HEK293 (cell line): ENCODE measurements around the gene RIPK1.

Experiments used
- AEBP2 ChIP-seq: fragments of 450-650 bp; formaldehyde crosslinking; IDR thresholded peaks from 2 replicates; pipeline ENCODE4 v1.5.1; 2016; ENCODE audit warnings: missing biosample characterization, missing genetic modification characterization, borderline replicate concordance
- BCL6B ChIP-seq: fragments of 450-650 bp; formaldehyde crosslinking; IDR thresholded peaks from 2 replicates; pipeline ENCODE4 v1.5.1; 2017; ENCODE audit warnings: missing biosample characterization, missing genetic modification characterization
- KLF1 ChIP-seq: fragments of 450-650 bp; formaldehyde crosslinking; IDR thresholded peaks from 2 replicates; pipeline ENCODE4 v1.5.1; 2016; ENCODE audit warnings: missing biosample characterization, missing genetic modification characterization
- KLF17 ChIP-seq: fragments of 450-650 bp; formaldehyde crosslinking; IDR thresholded peaks from 2 replicates; pipeline ENCODE4 v1.5.1; 2016; ENCODE audit warnings: missing biosample characterization, missing genetic modification characterization
- PATZ1 ChIP-seq: fragments of 450-650 bp; formaldehyde crosslinking; IDR thresholded peaks from 2 replicates; pipeline ENCODE4 v1.5.1; 2016; ENCODE audit warnings: missing biosample characterization, missing genetic modification characterization
- RBAK ChIP-seq: fragments of 450-650 bp; formaldehyde crosslinking; IDR thresholded peaks from 2 replicates; pipeline ENCODE4 v1.5.1; 2016; ENCODE audit warnings: missing biosample characterization, missing genetic modification characterization
- SETDB1 ChIP-seq: IDR thresholded peaks from one replicate; pipeline ENCODE4 v1.6.1; 2017; ENCODE audit warnings: mild to moderate bottlenecking, low read length, moderate library complexity, mixed read lengths; ENCODE audit not compliant: insufficient read length
- ZBTB1 ChIP-seq: fragments of 450-650 bp; formaldehyde crosslinking; IDR thresholded peaks from 2 replicates; pipeline ENCODE4 v1.5.1; 2016; ENCODE audit warnings: missing biosample characterization, missing genetic modification characterization
- ZBTB48 ChIP-seq: fragments of 450-650 bp; formaldehyde crosslinking; IDR thresholded peaks from 2 replicates; pipeline ENCODE4 v1.5.1; 2016; ENCODE audit warnings: missing biosample characterization, missing genetic modification characterization
- ZBTB7A ChIP-seq: fragments of 450-650 bp; formaldehyde crosslinking; IDR thresholded peaks from 2 replicates; pipeline ENCODE4 v1.5.1; 2016; ENCODE audit warnings: low read depth, missing biosample characterization, missing genetic modification characterization
- ZNF16 ChIP-seq: fragments of 450-650 bp; formaldehyde crosslinking; IDR thresholded peaks from 2 replicates; pipeline ENCODE4 v1.5.1; 2016; ENCODE audit warnings: low read depth, missing biosample characterization, missing genetic modification characterization
- ZNF24 ChIP-seq: fragments of 450-650 bp; formaldehyde crosslinking; IDR thresholded peaks from 2 replicates; pipeline ENCODE4 v1.5.1; 2016; ENCODE audit warnings: missing biosample characterization, missing genetic modification characterization
- ZNF248 ChIP-seq: fragments of 450-650 bp; formaldehyde crosslinking; IDR thresholded peaks from 2 replicates; pipeline ENCODE4 v1.5.1; 2017; ENCODE audit warnings: missing biosample characterization, missing genetic modification characterization
- ZNF341 ChIP-seq: fragments of 450-650 bp; formaldehyde crosslinking; IDR thresholded peaks from 2 replicates; pipeline ENCODE4; 2016; ENCODE audit warnings: low read depth, missing biosample characterization, missing genetic modification characterization
- ZNF37A ChIP-seq: fragments of 450-650 bp; IDR thresholded peaks from 2 replicates; pipeline ENCODE4 v1.5.1; 2018; ENCODE audit warnings: missing biosample characterization, missing genetic modification characterization
- ZNF394 ChIP-seq: fragments of 450-650 bp; formaldehyde crosslinking; IDR thresholded peaks from 2 replicates; pipeline ENCODE4 v1.5.1; 2016; ENCODE audit warnings: missing biosample characterization, missing genetic modification characterization, mild to moderate bottlenecking, moderate library complexity, borderline replicate concordance
- ZNF398 ChIP-seq: fragments of 450-650 bp; formaldehyde crosslinking; IDR thresholded peaks from 2 replicates; pipeline ENCODE4 v1.5.1; 2017; ENCODE audit warnings: missing biosample characterization, missing genetic modification characterization
- ZNF423 ChIP-seq: fragments of 450-650 bp; formaldehyde crosslinking; IDR thresholded peaks from 2 replicates; pipeline ENCODE4 v1.5.1; 2016; ENCODE audit warnings: missing biosample characterization, missing genetic modification characterization
- ZNF449 ChIP-seq: fragments of 450-650 bp; formaldehyde crosslinking; IDR thresholded peaks from 2 replicates; pipeline ENCODE4 v1.5.1; 2017; ENCODE audit warnings: missing biosample characterization, mild to moderate bottlenecking, missing genetic modification characterization, moderate library complexity
- ZNF530 ChIP-seq: fragments of 450-650 bp; formaldehyde crosslinking; IDR thresholded peaks from 2 replicates; pipeline ENCODE4 v1.5.1; 2016; ENCODE audit warnings: low read depth, missing biosample characterization, missing genetic modification characterization
- ZNF548 ChIP-seq: fragments of 450-650 bp; formaldehyde crosslinking; IDR thresholded peaks from 2 replicates; pipeline ENCODE4 v1.5.1; 2016; ENCODE audit warnings: missing biosample characterization, missing genetic modification characterization
- ZNF558 ChIP-seq: fragments of 450-650 bp; formaldehyde crosslinking; IDR thresholded peaks from 2 replicates; pipeline ENCODE4 v1.5.1; 2016; ENCODE audit warnings: missing biosample characterization, missing genetic modification characterization
- ZNF561 ChIP-seq: fragments of 450-650 bp; IDR thresholded peaks from 2 replicates; pipeline ENCODE4 v1.5.1; 2018; ENCODE audit warnings: missing biosample characterization, missing genetic modification characterization, borderline replicate concordance
- ZNF585B ChIP-seq: fragments of 450-650 bp; formaldehyde crosslinking; IDR thresholded peaks from 2 replicates; pipeline ENCODE4 v1.5.1; 2016; ENCODE audit warnings: missing biosample characterization, missing genetic modification characterization
- ZNF629 ChIP-seq: fragments of 450-650 bp; formaldehyde crosslinking; IDR thresholded peaks from 2 replicates; pipeline ENCODE4 v1.5.1; 2017; ENCODE audit warnings: missing biosample characterization, missing genetic modification characterization
- ZNF692 ChIP-seq: fragments of 450-650 bp; formaldehyde crosslinking; IDR thresholded peaks from 2 replicates; pipeline ENCODE4 v1.5.1; 2016; ENCODE audit warnings: missing biosample characterization, missing genetic modification characterization
- ZNF768 ChIP-seq: fragments of 450-650 bp; formaldehyde crosslinking; IDR thresholded peaks from 2 replicates; pipeline ENCODE4 v1.5.1; 2018; ENCODE audit warnings: missing biosample characterization, mild to moderate bottlenecking, missing genetic modification characterization

Gene RIPK1

GRCh38 chr6:3159805-3160781, 91.8 kb downstream of the RIPK1 start (continued):
- 0 out of 2 replicates have a peak, but pooled peaks have one; percentile 40 for TF ChIP-seq PATZ1 (tag by site-specific recombination)
- TF ChIP-seq ZNF423 (tag by site-specific recombination), result no peak
- TF ChIP-seq ZNF449 (tag by site-specific recombination), result no peak
- TF ChIP-seq SETDB1, result peak; percentile 36
- TF ChIP-seq ZNF558 (tag by site-specific recombination), result no peak
- TF ChIP-seq ZNF37A (tag by site-specific recombination), result peak; percentile 98
- TF ChIP-seq KLF1 (tag by site-specific recombination), result peak; percentile 79
- no peak for TF ChIP-seq ZNF16 (tag by site-specific recombination)
- TF ChIP-seq ZBTB7A (tag by site-specific recombination), result no peak
- TF ChIP-seq ZNF398 (tag by site-specific recombination), result no peak
- TF ChIP-seq ZNF24 (tag by site-specific recombination), result no peak
- 0 out of 2 replicates have a peak, but pooled peaks have one; percentile 25 for TF ChIP-seq ZNF394 (tag by site-specific recombination)
- peak; percentile 62; the same call in 1 of the 2 replicates for TF ChIP-seq ZNF629
- 0 out of 2 replicates have a peak, but pooled peaks have one; percentile 19 for TF ChIP-seq ZNF768 (tag by site-specific recombination)
- peak; percentile 79 for TF ChIP-seq KLF17 (tag by site-specific recombination)
- TF ChIP-seq ZBTB48 (tag by site-specific recombination), result no peak
- no peak for TF ChIP-seq ZNF692
- TF ChIP-seq RBAK (tag by site-specific recombination), result no peak
- no peak for TF ChIP-seq ZNF548 (tag by site-specific recombination)
- no peak for TF ChIP-seq ZNF561 (tag by site-specific recombination)
- TF ChIP-seq ZNF530, result no peak
- 0 out of 2 replicates have a peak, but pooled peaks have one; percentile 10 for TF ChIP-seq ZNF341 (tag by site-specific recombination)
- TF ChIP-seq AEBP2, result no peak
- no peak for TF ChIP-seq ZBTB1 (tag by site-specific recombination)
- TF ChIP-seq ZNF585B (tag by site-specific recombination), result no peak
- no peak for TF ChIP-seq ZNF248 (tag by site-specific recombination)
- no peak for TF ChIP-seq BCL6B
